SK-N-SH treated with all-trans-retinoic acid at 6 μM for 48 hours (cell line): ENCODE measurements around the gene GRK4.

ENCODE experiments used
- ATAC-seq: fragments of 200-7000 bp; cut with Tn5 transposase; 3 replicates; pipeline ENCODE4 v1.9.1; 2020; ENCODE audit warnings: mild to moderate bottlenecking, moderate library complexity
- ARNTL ChIP-seq: fragments of 450-650 bp; formaldehyde crosslinking; IDR thresholded peaks from 2 replicates; pipeline ENCODE4 v1.5.0; 2020; ENCODE audit warnings: low read depth, mild to moderate bottlenecking, moderate library complexity, borderline replicate concordance
- BACH2 ChIP-seq: fragments of 250-450 bp; sonication (Bioruptor Pico); IDR thresholded peaks from 2 replicates; pipeline ENCODE4 v1.9.0; 2021; ENCODE audit warnings: mild to moderate bottlenecking, borderline replicate concordance
- ESRRG ChIP-seq: fragments of 250-450 bp; sonication (Bioruptor Pico); IDR thresholded peaks from 2 replicates; pipeline ENCODE4 v1.6.1; 2021; ENCODE audit warnings: mild to moderate bottlenecking
- GLIS3 ChIP-seq: fragments of 250-450 bp; sonication (Bioruptor Pico); IDR thresholded peaks from 2 replicates; pipeline ENCODE4 v1.5.0; 2020; ENCODE audit warnings: mild to moderate bottlenecking, moderate library complexity
- ISL1 ChIP-seq: fragments of 250-450 bp; sonication (Bioruptor Pico); IDR thresholded peaks from 2 replicates; pipeline ENCODE4 v2.1.2; 2022; ENCODE audit warnings: mild to moderate bottlenecking, moderate library complexity
- OSR1 ChIP-seq: fragments of 250-450 bp; sonication (Bioruptor Pico); IDR thresholded peaks from 2 replicates; pipeline ENCODE4 v1.8.0; 2022; ENCODE audit warnings: moderate library complexity, mild to moderate bottlenecking, inconsistent platforms
- PATZ1 ChIP-seq: fragments of 250-450 bp; sonication (Bioruptor Pico); IDR thresholded peaks from 2 replicates; pipeline ENCODE4 v1.8.0; 2020; ENCODE audit warnings: mild to moderate bottlenecking, moderate library complexity, borderline replicate concordance
- POU6F1 ChIP-seq: fragments of 250-450 bp; sonication (Bioruptor Pico); IDR thresholded peaks from 2 replicates; pipeline ENCODE4 v1.8.0; 2021; ENCODE audit warnings: low read depth, mild to moderate bottlenecking, moderate library complexity, borderline replicate concordance
- PPARA ChIP-seq: fragments of 250-450 bp; sonication (Bioruptor Pico); IDR thresholded peaks from 2 replicates; pipeline ENCODE4 v1.5.0; 2020; ENCODE audit warnings: mild to moderate bottlenecking, borderline replicate concordance
- RARB ChIP-seq: fragments of 250-450 bp; sonication (Bioruptor Pico); IDR thresholded peaks from 2 replicates; pipeline ENCODE4 v1.8.0; 2021; ENCODE audit warnings: mild to moderate bottlenecking, moderate library complexity
- SNAI2 ChIP-seq: fragments of 250-450 bp; sonication (Bioruptor Pico); IDR thresholded peaks from 2 replicates; pipeline ENCODE4 v1.5.0; 2020; ENCODE audit warnings: mild to moderate bottlenecking, moderate library complexity
- TCF4 ChIP-seq: fragments of 250-450 bp; sonication (Bioruptor Pico); IDR thresholded peaks from 2 replicates; pipeline ENCODE4 v1.8.0; 2021; ENCODE audit warnings: mild to moderate bottlenecking, moderate library complexity, borderline replicate concordance
- TOX ChIP-seq: fragments of 250-450 bp; sonication (Bioruptor Pico); IDR thresholded peaks from 2 replicates; pipeline ENCODE4 v1.8.0; 2021; ENCODE audit warnings: mild to moderate bottlenecking, moderate library complexity, borderline replicate concordance
- TSHZ2 ChIP-seq: fragments of 250-450 bp; sonication (Bioruptor Pico); IDR thresholded peaks from 2 replicates; pipeline ENCODE4 v1.5.0; 2020; ENCODE audit warnings: mild to moderate bottlenecking, moderate library complexity
- ZFP30 ChIP-seq: fragments of 450-650 bp; formaldehyde crosslinking; IDR thresholded peaks from 2 replicates; pipeline ENCODE4 v1.5.0; 2022; ENCODE audit warnings: mild to moderate bottlenecking, moderate library complexity
- ZNF70 ChIP-seq: fragments of 450-650 bp; formaldehyde crosslinking; IDR thresholded peaks from 2 replicates; pipeline ENCODE4 v1.5.0; 2020; ENCODE audit warnings: mild to moderate bottlenecking, moderate library complexity
- ZNF8 ChIP-seq: fragments of 450-650 bp; formaldehyde crosslinking; IDR thresholded peaks from 2 replicates; pipeline ENCODE4 v1.5.0; 2020; ENCODE audit warnings: mild to moderate bottlenecking, moderate library complexity
- TF ChIP-seq, protein P1 (sequence below): fragments of 250-450 bp; sonication (Bioruptor Pico); IDR thresholded peaks from 2 replicates; pipeline ENCODE4 v1.5.1; 2020; ENCODE audit warnings: low read depth, mild to moderate bottlenecking, moderate library complexity
- TF ChIP-seq, protein P2 (sequence below): fragments of 250-450 bp; sonication (Bioruptor Pico); IDR thresholded peaks from 2 replicates; pipeline ENCODE4 v1.5.1; 2021; ENCODE audit warnings: mild to moderate bottlenecking, moderate library complexity

GRK4 gene

GRCh38 chr4:2964706-2965258 lies 1.4 kb downstream of the GRK4 start:
- ATAC-seq = no peak
- TF ChIP-seq PATZ1 (CRISPR knock-in tag) (no peak), ISL1 (CRISPR knock-in tag) (no peak), SNAI2 (CRISPR knock-in tag) (no peak), TOX (CRISPR knock-in tag) (no peak), GLIS3 (no peak), PPARA (no peak), POU6F1 (CRISPR knock-in tag) (no peak), ZNF8 (CRISPR knock-in tag) (no peak), TSHZ2 (CRISPR knock-in tag) (no peak), ZNF70 (CRISPR knock-in tag) (no peak), OSR1 (no peak), BACH2 (CRISPR knock-in tag) (no peak), RARB (CRISPR knock-in tag) (no peak)
- TF ChIP-seq, protein P1, sequence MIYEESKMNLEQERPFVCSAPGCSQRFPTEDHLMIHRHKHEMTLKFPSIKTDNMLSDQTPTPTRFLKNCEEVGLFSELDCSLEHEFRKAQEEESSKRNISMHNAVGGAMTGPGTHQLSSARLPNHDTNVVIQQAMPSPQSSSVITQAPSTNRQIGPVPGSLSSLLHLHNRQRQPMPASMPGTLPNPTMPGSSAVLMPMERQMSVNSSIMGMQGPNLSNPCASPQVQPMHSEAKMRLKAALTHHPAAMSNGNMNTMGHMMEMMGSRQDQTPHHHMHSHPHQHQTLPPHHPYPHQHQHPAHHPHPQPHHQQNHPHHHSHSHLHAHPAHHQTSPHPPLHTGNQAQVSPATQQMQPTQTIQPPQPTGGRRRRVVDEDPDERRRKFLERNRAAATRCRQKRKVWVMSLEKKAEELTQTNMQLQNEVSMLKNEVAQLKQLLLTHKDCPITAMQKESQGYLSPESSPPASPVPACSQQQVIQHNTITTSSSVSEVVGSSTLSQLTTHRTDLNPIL = no peak

DNA sequence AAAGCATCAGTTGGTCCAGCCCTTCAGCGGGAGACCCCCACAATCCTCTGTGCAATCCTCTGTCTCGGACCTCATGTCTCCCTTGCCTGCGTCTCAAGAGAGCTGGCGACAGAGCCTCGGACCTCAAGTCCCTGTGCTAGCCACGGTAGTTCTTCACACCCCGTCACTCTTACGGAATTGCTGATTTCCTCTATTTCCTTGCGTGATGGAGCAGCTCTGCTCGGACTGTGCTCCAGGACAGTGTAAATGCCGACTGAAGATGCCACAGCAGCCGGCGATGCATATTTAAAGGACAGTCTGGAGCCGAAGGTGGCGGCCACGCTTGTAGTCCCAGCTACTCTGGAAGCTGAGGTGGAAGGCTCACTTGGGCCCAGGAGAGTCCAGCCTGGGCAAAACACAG lies 1.9 kb downstream of the GRK4 start:
- no peak for ATAC-seq
- TF ChIP-seq, protein P1 = no peak
- no peak for TF ChIP-seq BACH2 (CRISPR knock-in tag)
- TF ChIP-seq ZNF70 (CRISPR knock-in tag) = no peak

- TF ChIP-seq BACH2 (CRISPR knock-in tag) = no peak
- TF ChIP-seq, protein P1 = no peak
- TF ChIP-seq, all 23 proteins: peak for 0
These were observed 5.0 kb downstream of the GRK4 start for GRCh38 chr4:2968381-2968780.

DNA sequence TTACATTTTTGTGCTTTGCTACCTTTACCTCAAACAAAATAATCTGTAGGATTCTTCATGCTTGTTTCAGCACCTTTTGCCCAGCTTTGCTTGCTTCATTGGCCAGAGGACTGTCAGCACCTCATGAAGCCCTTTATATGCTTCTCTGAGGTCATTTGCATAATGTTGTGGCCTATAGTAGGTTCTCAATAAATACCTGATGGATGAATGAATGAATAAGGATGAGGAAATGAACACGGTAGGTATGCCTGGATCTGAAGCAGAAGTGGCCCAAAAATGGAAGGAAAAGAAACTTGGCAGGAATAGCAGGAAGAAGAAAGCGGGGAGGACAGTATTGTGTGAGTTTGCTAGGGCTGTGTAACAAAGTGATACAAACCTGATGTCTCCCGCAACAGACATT lies 7.9 kb downstream of the GRK4 start:
- ATAC-seq = no peak
- TF ChIP-seq ARNTL (CRISPR knock-in tag) = no peak
- TF ChIP-seq GLIS3 = no peak
- no peak for TF ChIP-seq PPARA
- no peak for TF ChIP-seq RARB (CRISPR knock-in tag)
- no peak for TF ChIP-seq ISL1 (CRISPR knock-in tag)
- TF ChIP-seq ZFP30 (CRISPR knock-in tag) = no peak
- TF ChIP-seq, protein P2, sequence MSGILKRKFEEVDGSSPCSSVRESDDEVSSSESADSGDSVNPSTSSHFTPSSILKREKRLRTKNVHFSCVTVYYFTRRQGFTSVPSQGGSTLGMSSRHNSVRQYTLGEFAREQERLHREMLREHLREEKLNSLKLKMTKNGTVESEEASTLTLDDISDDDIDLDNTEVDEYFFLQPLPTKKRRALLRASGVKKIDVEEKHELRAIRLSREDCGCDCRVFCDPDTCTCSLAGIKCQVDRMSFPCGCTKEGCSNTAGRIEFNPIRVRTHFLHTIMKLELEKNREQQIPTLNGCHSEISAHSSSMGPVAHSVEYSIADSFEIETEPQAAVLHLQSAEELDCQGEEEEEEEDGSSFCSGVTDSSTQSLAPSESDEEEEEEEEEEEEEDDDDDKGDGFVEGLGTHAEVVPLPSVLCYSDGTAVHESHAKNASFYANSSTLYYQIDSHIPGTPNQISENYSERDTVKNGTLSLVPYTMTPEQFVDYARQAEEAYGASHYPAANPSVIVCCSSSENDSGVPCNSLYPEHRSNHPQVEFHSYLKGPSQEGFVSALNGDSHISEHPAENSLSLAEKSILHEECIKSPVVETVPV (CRISPR knock-in tag) = no peak
- no peak for TF ChIP-seq ESRRG
- no peak for TF ChIP-seq POU6F1 (CRISPR knock-in tag)
- TF ChIP-seq PATZ1 (CRISPR knock-in tag) = no peak
- TF ChIP-seq TCF4 (CRISPR knock-in tag) = no peak
- TF ChIP-seq ZNF8 (CRISPR knock-in tag) = no peak
- TF ChIP-seq TOX (CRISPR knock-in tag) = no peak
- no peak for TF ChIP-seq OSR1

More at GRCh38 chr4:2968381-2968780, 5.0 kb downstream of the GRK4 start:
- ATAC-seq = no peak
